SK-N-SH (cell line): ENCODE results near the gene ERC2. TPM values are rescaled to one million over a fixed set of nuclear protein-coding genes. Genes with fewer than 3 reads are reported as not detected.

Source experiments
- CTCF ChIA-PET: fragments of 300-600, 350-600 bp; formaldehyde crosslinking; extraction: SDS; loops from one replicate; lab custom pipeline; 2021; lab: Yijun Ruan, JAX
- POLR2A ChIA-PET: fragments of 350-600 bp; sonication (Branson Sonifier 250); formaldehyde crosslinking; extraction: SDS; loops from one replicate; lab custom pipeline; 2020; ENCODE audit warnings: antibody characterized with exemption, inconsistent platforms; lab: Yijun Ruan, JAX
- DNase-seq: peaks from one replicate; pipeline ENCODE4 v3.0.0; 2012
- H2AFZ ChIP-seq: fragments of 200-600 bp; sonication (generic); 2 replicates; pipeline ENCODE4 v1.8.1; 2016; ENCODE audit warnings: antibody characterized with exemption, mild to moderate bottlenecking, low read depth
- H3F3A ChIP-seq: fragments of 200-600 bp; sonication (generic); replicated peaks from 2 replicates; pipeline ENCODE3; 2016; ENCODE audit warnings: antibody characterized with exemption, mild to moderate bottlenecking; ENCODE audit not compliant: insufficient read depth
- H3K27ac ChIP-seq, 2 experiments: fragments of 200-500 bp in 1 of 2; fragments of 200-600 bp in 1 of 2; sonication (Bioruptor generic) in 1 of 2; sonication (generic), shearing (Covaris generic) in 1 of 2; 2 replicates each; pipeline versions ENCODE4 v1.5.1 to v1.6.1; 2014 to 2016; ENCODE audit warnings: low read depth in 2 of 2, inconsistent platforms in 1 of 2, low read length in 1 of 2, mild to moderate bottlenecking in 1 of 2, mixed read lengths in 1 of 2
- H3K27me3 ChIP-seq: fragments of 200-600 bp; sonication (generic), shearing (Covaris generic); 2 replicates; pipeline ENCODE4 v1.6.1; 2016; ENCODE audit warnings: mixed run types; ENCODE audit not compliant: insufficient read depth
- H3K36me3 ChIP-seq, 2 experiments: fragments of 200-500 bp in 1 of 2; fragments of 200-600 bp in 1 of 2; sonication (Bioruptor generic) in 1 of 2; sonication (generic) in 1 of 2; replicated peaks in 1 of 2; 2 replicates each; pipeline versions ENCODE3 to v1.5.1; 2014 to 2016; ENCODE audit warnings: low read length in 1 of 2, mild to moderate bottlenecking in 1 of 2; ENCODE audit not compliant: insufficient read depth in 2 of 2, control insufficient read depth in 1 of 2
- H3K4me1 ChIP-seq, 2 experiments: fragments of 200-500 bp in 1 of 2; fragments of 200-600 bp in 1 of 2; sonication (Bioruptor generic) in 1 of 2; sonication (generic), shearing (Covaris generic) in 1 of 2; 2 replicates each; pipeline versions ENCODE4 v1.5.1 to v1.6.1; 2014 to 2016; ENCODE audit warnings: low read depth in 1 of 2, low read length in 1 of 2, mixed run types in 1 of 2; ENCODE audit not compliant: insufficient read depth in 2 of 2, control insufficient read depth in 1 of 2
- H3K4me2 ChIP-seq: fragments of 200-600 bp; sonication (generic), shearing (Covaris generic); 2 replicates; pipeline ENCODE4 v1.6.1; 2017; ENCODE audit warnings: mixed run types
- H3K4me3 ChIP-seq, 2 experiments: fragments of 200-500 bp in 1 of 2; fragments of 200-600 bp in 1 of 2; sonication (Bioruptor generic) in 1 of 2; sonication (generic), shearing (Covaris generic) in 1 of 2; 2 replicates each; pipeline versions ENCODE4 v1.5.1 to v1.8.1; 2014 to 2016; ENCODE audit warnings: low read depth in 2 of 2, inconsistent platforms in 1 of 2, low read length in 1 of 2, mild to moderate bottlenecking in 1 of 2, mixed read lengths in 1 of 2, moderate library complexity in 1 of 2
- H3K79me2 ChIP-seq: fragments of 200-600 bp; sonication (generic); 2 replicates; pipeline ENCODE4 v1.8.1; 2017; ENCODE audit warnings: mild to moderate bottlenecking; ENCODE audit not compliant: insufficient read depth
- H3K9ac ChIP-seq: fragments of 200-600 bp; sonication (generic); 2 replicates; pipeline ENCODE4 v1.6.1; 2017; ENCODE audit warnings: mixed run types
- H3K9me2 ChIP-seq: fragments of 200-600 bp; sonication (generic); 2 replicates; pipeline ENCODE4 v1.6.1; 2017; ENCODE audit warnings: mixed run types
- H3K9me3 ChIP-seq: fragments of 200-600 bp; sonication (generic); 2 replicates; pipeline ENCODE4 v1.6.1; 2017; ENCODE audit warnings: mixed run types, mild to moderate bottlenecking, moderate library complexity
- H4K20me1 ChIP-seq: fragments of 200-600 bp; sonication (generic); 2 replicates; pipeline ENCODE4 v1.6.1; 2017; ENCODE audit warnings: mild to moderate bottlenecking, mixed run types; ENCODE audit not compliant: insufficient read depth
- CHD2 ChIP-seq: fragments of 150-350 bp; IDR thresholded peaks from 2 replicates; pipeline ENCODE4 v1.6.1; 2018; ENCODE audit warnings: low read length; ENCODE audit not compliant: partially characterized antibody
- EP300 ChIP-seq, 2 experiments: IDR thresholded peaks; 2 replicates each; pipeline versions ENCODE4 v1.4.0 to v1.6.1; 2012; ENCODE audit warnings: borderline replicate concordance in 1 of 2, low read depth in 1 of 2, low read length in 1 of 2
- FOXJ3 ChIP-seq: sonication (generic); formaldehyde crosslinking; IDR thresholded peaks from 2 replicates; pipeline ENCODE4 v1.5.1; 2020; ENCODE audit warnings: mild to moderate bottlenecking, missing genetic modification reagents
- FOXM1 ChIP-seq: IDR thresholded peaks from 2 replicates; pipeline ENCODE4 v1.4.0; 2012; ENCODE audit warnings: low read depth, mild to moderate bottlenecking
- GATA2 ChIP-seq: sonication (generic); formaldehyde crosslinking; IDR thresholded peaks from 2 replicates; pipeline ENCODE4 v1.5.0; 2020; ENCODE audit warnings: mild to moderate bottlenecking, missing genetic modification reagents
- IRF3 ChIP-seq: fragments of 150-350 bp; IDR thresholded peaks from 2 replicates; pipeline ENCODE4 v1.6.1; 2016; ENCODE audit warnings: mild to moderate bottlenecking, low read depth, low read length
- JUND ChIP-seq: IDR thresholded peaks from 2 replicates; pipeline ENCODE4 v1.4.0; 2012
- MAX ChIP-seq: IDR thresholded peaks from 2 replicates; pipeline ENCODE4 v1.4.0; 2012; ENCODE audit warnings: low read depth
- MXI1 ChIP-seq: IDR thresholded peaks from 2 replicates; pipeline ENCODE4 v1.6.1; 2012; ENCODE audit warnings: mild to moderate bottlenecking, low read depth, low read length, improper control_type of control experiment
- NRF1 ChIP-seq: IDR thresholded peaks from 2 replicates; pipeline ENCODE4 v1.6.1; 2012; ENCODE audit warnings: low read depth, mild to moderate bottlenecking, low read length
- RCOR1 ChIP-seq: fragments of 150-350 bp; IDR thresholded peaks from 2 replicates; pipeline ENCODE4 v1.6.1; 2017; ENCODE audit warnings: antibody characterized with exemption, low read length
- SIN3A ChIP-seq: IDR thresholded peaks from 2 replicates; pipeline ENCODE4 v1.6.1; 2012; ENCODE audit warnings: low read depth, mild to moderate bottlenecking, low read length, moderate library complexity, borderline replicate concordance
- TAF1 ChIP-seq: IDR thresholded peaks from 2 replicates; pipeline ENCODE4 v1.6.1; 2012; ENCODE audit warnings: low read depth, mild to moderate bottlenecking, low read length, moderate library complexity, borderline replicate concordance
- TCF12 ChIP-seq: IDR thresholded peaks from 2 replicates; pipeline ENCODE4 v1.4.0; 2012
- USF1 ChIP-seq: IDR thresholded peaks from 2 replicates; pipeline ENCODE4 v1.4.0; 2012; ENCODE audit warnings: low read depth, borderline replicate concordance
- ZBTB33 ChIP-seq: IDR thresholded peaks from 2 replicates; pipeline ENCODE4 v1.4.0; 2012; ENCODE audit warnings: low read depth, borderline replicate concordance
- WGBS: methylation state at CpG from one replicate; pipeline ENCODE4 v1.1.6; 2017; ENCODE audit warnings: low lambda C conversion rate; 5-methylcytosine and 5-hydroxymethylcytosine counted together
- polyA plus RNA-seq, 3 experiments: library from polyadenylated mRNA; depleted of rRNA; stranded (reverse); fragments of >200 nt; gene quantifications; 2 replicates each; pipeline ENCODE4 v1.2.3, GENCODE V29; 2012
- TF ChIP-seq, protein P1 (sequence below): IDR thresholded peaks from 2 replicates; pipeline ENCODE4; 2012
- TF ChIP-seq, protein P2 (sequence below): fragments of 200-600 bp; sonication (generic); IDR thresholded peaks from 2 replicates; pipeline ENCODE4 v1.6.1; 2017; ENCODE audit warnings: antibody characterized with exemption, mild to moderate bottlenecking, moderate library complexity

Gene ERC2
- polyA plus RNA-seq, 1 of the 3 experiments (the other 2 are of a cell fraction): 1.6 TPM

- no peaks in the 10 kb centered on the region for H3K36me3 ChIP-seq
- ChIA-PET CTCF (interaction anchor here (0.7 to 1.4 kb wide), 2 partner anchors 9 to 262 kb away, joined by 3 to 4 read pairs; no protein-coding TSS in a partner anchor), POLR2A (no interaction called here)
- no peak overlapping the region for H2AFZ ChIP-seq
- H3K9ac ChIP-seq: no peak overlapping the region
- TF ChIP-seq FOXJ3 (CRISPR knock-in tag): 0 out of 2 replicates have a peak, but pooled peaks have one; percentile 12
- TF ChIP-seq EP300 (IDR thresholded peaks at IDR 0.05; ENCODE audit: borderline replicate concordance in 1 of 2, low read depth in 1 of 2, low read length in 1 of 2): no peak
- TF ChIP-seq MAX: no peak
- peak; percentile 17 for DNase-seq
- no peaks in the 10 kb centered on the region for H3K79me2 ChIP-seq
- H3K4me2 ChIP-seq: no peak overlapping the region
- H3K27me3 ChIP-seq: no peaks in the 10 kb centered on the region
- no peaks in the 10 kb centered on the region for H3F3A ChIP-seq
- H3K4me1 ChIP-seq: peaks cover 0 to 16% of the 10 kb centered on the region in 2 experiments; a peak in 2 of 4 replicates
- H3K9me3 ChIP-seq: no peaks in the 10 kb centered on the region
- H3K9me2 ChIP-seq: no peaks in the 10 kb centered on the region
- 47% methylated on average over 2 of the region's 2 CpGs for WGBS
- peak overlapping the region in 1 of 2 experiments; percentile 34; a peak in 1 of 4 replicates for H3K27ac ChIP-seq
- no peaks in the 10 kb centered on the region for H4K20me1 ChIP-seq
- H3K4me3 ChIP-seq: no peak overlapping the region
Observed at GRCh38 chr3:55989366-55989765, 478.9 kb downstream of the ERC2 start.

GRCh38 chr3:55988905-55989304 lies 479.4 kb downstream of the ERC2 start:
- Histone ChIP-seq H3K9ac (no peak overlapping the region), H4K20me1 (no peaks in the 10 kb centered on the region), H3K27me3 (no peaks in the 10 kb centered on the region), H3K4me3 (no peak overlapping the region), H3K27ac (no peak overlapping the region), H3K79me2 (no peaks in the 10 kb centered on the region), H3K36me3 (no peaks in the 10 kb centered on the region), H3K4me1 (peaks cover 0 to 16% of the 10 kb centered on the region in 2 experiments; a peak in 2 of 4 replicates), H3K9me3 (no peaks in the 10 kb centered on the region), H2AFZ (no peak overlapping the region), H3F3A (no peaks in the 10 kb centered on the region), H3K9me2 (no peaks in the 10 kb centered on the region), H3K4me2 (no peak overlapping the region)
- ChIA-PET POLR2A (no interaction called here), CTCF (interaction anchor here (0.7 to 1.4 kb wide), 2 partner anchors 9 to 262 kb away, joined by 3 to 4 read pairs; no protein-coding TSS in a partner anchor)
- WGBS: 48% methylated on average over 3 of the region's 3 CpGs
- peak; percentile 40 for DNase-seq
- no peak for TF ChIP-seq FOXM1
- TF ChIP-seq, protein P1, sequence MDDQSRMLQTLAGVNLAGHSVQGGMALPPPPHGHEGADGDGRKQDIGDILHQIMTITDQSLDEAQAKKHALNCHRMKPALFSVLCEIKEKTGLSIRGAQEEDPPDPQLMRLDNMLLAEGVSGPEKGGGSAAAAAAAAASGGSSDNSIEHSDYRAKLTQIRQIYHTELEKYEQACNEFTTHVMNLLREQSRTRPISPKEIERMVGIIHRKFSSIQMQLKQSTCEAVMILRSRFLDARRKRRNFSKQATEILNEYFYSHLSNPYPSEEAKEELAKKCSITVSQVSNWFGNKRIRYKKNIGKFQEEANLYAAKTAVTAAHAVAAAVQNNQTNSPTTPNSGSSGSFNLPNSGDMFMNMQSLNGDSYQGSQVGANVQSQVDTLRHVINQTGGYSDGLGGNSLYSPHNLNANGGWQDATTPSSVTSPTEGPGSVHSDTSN: no peak
- TF ChIP-seq GATA2 (CRISPR knock-in tag): peak; percentile 82
- 0 out of 2 replicates have a peak, but pooled peaks have one; percentile 12 for TF ChIP-seq MXI1
- peak; percentile 52 for TF ChIP-seq CHD2
- TF ChIP-seq JUND: no peak
- TF ChIP-seq IRF3: no peak
- no peak for TF ChIP-seq SIN3A
- no peak for TF ChIP-seq ZBTB33
- no peak for TF ChIP-seq USF1
- TF ChIP-seq NRF1: no peak
- TF ChIP-seq TCF12: 0 out of 2 replicates have a peak, but pooled peaks have one; percentile 8
- TF ChIP-seq, protein P2, sequence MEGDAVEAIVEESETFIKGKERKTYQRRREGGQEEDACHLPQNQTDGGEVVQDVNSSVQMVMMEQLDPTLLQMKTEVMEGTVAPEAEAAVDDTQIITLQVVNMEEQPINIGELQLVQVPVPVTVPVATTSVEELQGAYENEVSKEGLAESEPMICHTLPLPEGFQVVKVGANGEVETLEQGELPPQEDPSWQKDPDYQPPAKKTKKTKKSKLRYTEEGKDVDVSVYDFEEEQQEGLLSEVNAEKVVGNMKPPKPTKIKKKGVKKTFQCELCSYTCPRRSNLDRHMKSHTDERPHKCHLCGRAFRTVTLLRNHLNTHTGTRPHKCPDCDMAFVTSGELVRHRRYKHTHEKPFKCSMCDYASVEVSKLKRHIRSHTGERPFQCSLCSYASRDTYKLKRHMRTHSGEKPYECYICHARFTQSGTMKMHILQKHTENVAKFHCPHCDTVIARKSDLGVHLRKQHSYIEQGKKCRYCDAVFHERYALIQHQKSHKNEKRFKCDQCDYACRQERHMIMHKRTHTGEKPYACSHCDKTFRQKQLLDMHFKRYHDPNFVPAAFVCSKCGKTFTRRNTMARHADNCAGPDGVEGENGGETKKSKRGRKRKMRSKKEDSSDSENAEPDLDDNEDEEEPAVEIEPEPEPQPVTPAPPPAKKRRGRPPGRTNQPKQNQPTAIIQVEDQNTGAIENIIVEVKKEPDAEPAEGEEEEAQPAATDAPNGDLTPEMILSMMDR: no peak
- TF ChIP-seq TAF1: no peak
- no peak for TF ChIP-seq MAX
- peak; percentile 52; the same call in 1 of the 2 replicates for TF ChIP-seq RCOR1
- 0 out of 2 replicates have a peak, but pooled peaks have one; percentile 11 for TF ChIP-seq FOXJ3 (CRISPR knock-in tag)
- TF ChIP-seq EP300 (IDR thresholded peaks at IDR 0.05; ENCODE audit: borderline replicate concordance in 1 of 2, low read depth in 1 of 2, low read length in 1 of 2): peak in 1 of 2 experiments; percentile 80; a peak in 2 of 4 replicates
